Hematopoietic multipotent progenitor cell treated with erythropoietin and hydrocortisone succinate and interleukin-3 and kit ligand, for 15 days (in vitro differentiated cells): ENCODE data around the gene USP37.

Experiments
- DNase-seq: peaks from one replicate; pipeline ENCODE4 v3.0.0-alpha.2; 2015; ENCODE audit warnings: low spot score

The USP37 gene

GRCh38 chr2:218402911-218403411 lies 165.2 kb downstream of the USP37 start:
- no peak for DNase-seq

- no peak for DNase-seq
Measured at GRCh38 chr2:218402491-218402901, 165.7 kb downstream of the USP37 start.

GRCh38 chr2:218401890-218402289 lies 166.3 kb downstream of the USP37 start:
- no peak for DNase-seq

GRCh38 chr2:218400930-218401881 lies 166.9 kb downstream of the USP37 start:
- DNase-seq: no peak
